ENCODE results near the gene PRMT7. TPM values are rescaled to one million over a fixed set of nuclear protein-coding genes. Genes with fewer than 3 reads are reported as not detected.

Gene PRMT7
- total and polyA plus RNA-seq, 2 experiments from 2014 or later, result 56.6 to 110 TPM

DNA sequence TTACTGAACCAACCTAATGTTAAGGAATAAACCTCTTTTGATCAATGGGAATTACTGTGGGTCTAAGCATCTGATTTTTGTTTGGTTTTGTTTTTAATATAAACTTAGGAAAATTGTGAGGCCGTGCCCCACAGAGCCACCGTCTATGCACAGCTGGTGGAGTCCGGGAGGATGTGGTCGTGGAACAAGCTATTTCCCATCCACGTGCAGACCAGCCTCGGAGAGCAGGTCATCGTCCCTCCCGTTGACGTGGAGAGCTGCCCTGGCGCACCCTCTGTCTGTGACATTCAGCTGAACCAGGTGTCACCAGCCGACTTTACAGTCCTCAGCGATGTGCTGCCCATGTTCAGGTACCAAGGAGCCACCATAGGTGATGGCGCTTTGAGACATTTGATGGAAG is 28.4 kb downstream of the PRMT7 start:
- no peaks in the 10 kb centered on the region for H3K9me3 ChIP-seq (ENCODE audit: low read depth)
- peaks cover 34% of the 10 kb centered on the region for H3K36me3 ChIP-seq
- TF ChIP-seq, protein P1, sequence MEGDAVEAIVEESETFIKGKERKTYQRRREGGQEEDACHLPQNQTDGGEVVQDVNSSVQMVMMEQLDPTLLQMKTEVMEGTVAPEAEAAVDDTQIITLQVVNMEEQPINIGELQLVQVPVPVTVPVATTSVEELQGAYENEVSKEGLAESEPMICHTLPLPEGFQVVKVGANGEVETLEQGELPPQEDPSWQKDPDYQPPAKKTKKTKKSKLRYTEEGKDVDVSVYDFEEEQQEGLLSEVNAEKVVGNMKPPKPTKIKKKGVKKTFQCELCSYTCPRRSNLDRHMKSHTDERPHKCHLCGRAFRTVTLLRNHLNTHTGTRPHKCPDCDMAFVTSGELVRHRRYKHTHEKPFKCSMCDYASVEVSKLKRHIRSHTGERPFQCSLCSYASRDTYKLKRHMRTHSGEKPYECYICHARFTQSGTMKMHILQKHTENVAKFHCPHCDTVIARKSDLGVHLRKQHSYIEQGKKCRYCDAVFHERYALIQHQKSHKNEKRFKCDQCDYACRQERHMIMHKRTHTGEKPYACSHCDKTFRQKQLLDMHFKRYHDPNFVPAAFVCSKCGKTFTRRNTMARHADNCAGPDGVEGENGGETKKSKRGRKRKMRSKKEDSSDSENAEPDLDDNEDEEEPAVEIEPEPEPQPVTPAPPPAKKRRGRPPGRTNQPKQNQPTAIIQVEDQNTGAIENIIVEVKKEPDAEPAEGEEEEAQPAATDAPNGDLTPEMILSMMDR (IDR thresholded peaks at IDR 0.05; ENCODE audit: low read depth, low read length), result no peak
- DNase-seq (ENCODE audit: low read depth in 1 of 2, low spot score in 1 of 2), result no peak
- no peaks in the 10 kb centered on the region for H3K27me3 ChIP-seq
- no peak overlapping the region for H3K27ac ChIP-seq
- H3K4me1 ChIP-seq (ENCODE audit: low read depth), result no peaks in the 10 kb centered on the region
- H3K4me3 ChIP-seq, result no peak overlapping the region

GRCh38 chr16:68342620-68343019 is 31.8 kb downstream of the PRMT7 start:
- H3K9me3 ChIP-seq (ENCODE audit: low read depth), result no peaks in the 10 kb centered on the region
- peaks cover 47% of the 10 kb centered on the region for H3K36me3 ChIP-seq
- H3K4me1 ChIP-seq (ENCODE audit: low read depth), result no peaks in the 10 kb centered on the region
- H3K27ac ChIP-seq, result no peak overlapping the region
- no peak for DNase-seq (ENCODE audit: low read depth in 1 of 2, low spot score in 1 of 2)
- no peak overlapping the region for H3K4me3 ChIP-seq
- TF ChIP-seq, protein P1 (IDR thresholded peaks at IDR 0.05; ENCODE audit: low read depth, low read length), result no peak
- H3K27me3 ChIP-seq, result no peaks in the 10 kb centered on the region

- TF ChIP-seq, protein P1 (IDR thresholded peaks at IDR 0.05; ENCODE audit: low read depth, low read length), result no peak
- no peaks in the 10 kb centered on the region for H3K27me3 ChIP-seq
- H3K4me1 ChIP-seq (ENCODE audit: low read depth), result no peaks in the 10 kb centered on the region
- no peak overlapping the region for H3K4me3 ChIP-seq
- no peak overlapping the region for H3K27ac ChIP-seq
- H3K9me3 ChIP-seq (ENCODE audit: low read depth), result no peaks in the 10 kb centered on the region
- DNase-seq (ENCODE audit: low read depth in 1 of 2, low spot score in 1 of 2), result no peak
- H3K36me3 ChIP-seq, result peaks cover 44% of the 10 kb centered on the region
These were observed 32.3 kb downstream of the PRMT7 start for GRCh38 chr16:68343137-68343536.

- Histone ChIP-seq H3K36me3 (peaks cover 40% of the 10 kb centered on the region), H3K27me3 (no peaks in the 10 kb centered on the region), H3K4me3 (no peak overlapping the region), H3K4me1 (ENCODE audit: low read depth) (no peaks in the 10 kb centered on the region), H3K27ac (no peak overlapping the region), H3K9me3 (ENCODE audit: low read depth) (no peaks in the 10 kb centered on the region)
- no peak for DNase-seq (ENCODE audit: low read depth in 1 of 2, low spot score in 1 of 2)
- TF ChIP-seq, protein P1 (IDR thresholded peaks at IDR 0.05; ENCODE audit: low read depth, low read length), result no peak
These were observed 33.4 kb downstream of the PRMT7 start for GRCh38 chr16:68344252-68344651.

DNA sequence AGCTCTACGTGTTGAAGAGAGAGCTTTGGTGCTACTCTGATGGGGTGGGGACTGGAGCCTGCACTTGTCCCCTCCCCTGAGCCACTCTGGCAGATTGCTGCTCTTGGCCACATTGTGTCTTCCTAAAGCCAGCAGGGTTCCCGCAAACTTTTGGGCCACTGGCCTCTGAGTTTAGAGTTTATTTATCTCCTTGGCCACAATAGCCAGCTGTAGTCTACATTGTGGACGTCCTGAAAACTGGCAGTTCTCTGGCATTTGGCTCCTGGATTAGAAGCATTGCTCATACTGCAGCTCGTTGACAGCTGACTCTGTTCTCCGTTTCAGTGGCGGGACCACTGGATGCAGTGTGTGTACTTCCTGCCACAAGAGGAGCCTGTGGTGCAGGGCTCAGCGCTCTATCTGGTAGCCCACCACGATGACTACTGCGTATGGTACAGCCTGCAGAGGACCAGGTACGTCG is 34.6 kb downstream of the PRMT7 start:
- Histone ChIP-seq H3K4me1 (ENCODE audit: low read depth) (no peaks in the 10 kb centered on the region), H3K27me3 (no peaks in the 10 kb centered on the region), H3K36me3 (peaks cover 29% of the 10 kb centered on the region), H3K9me3 (ENCODE audit: low read depth) (no peaks in the 10 kb centered on the region), H3K4me3 (no peak overlapping the region), H3K27ac (no peak overlapping the region)
- DNase-seq (ENCODE audit: low read depth in 1 of 2, low spot score in 1 of 2), result no peak
- TF ChIP-seq, protein P1 (IDR thresholded peaks at IDR 0.05; ENCODE audit: low read depth, low read length), result no peak

All from cardiac muscle cell (in vitro differentiated cells and primary cell).